IPS-NIHi7 (cell line): ENCODE results near the gene DNMT3A.
"Not testable (repeated sequence)": the region's sequence is repeated elsewhere in the genome, so short reads cannot be mapped to it uniquely, and the experiment has no call there.

Experiments used
- DNase-seq: peaks from one replicate; pipeline ENCODE4 v3.0.0; 2012; ENCODE audit warnings: mixed read lengths; ENCODE audit errors: extremely low spot score

The DNMT3A gene

DNA sequence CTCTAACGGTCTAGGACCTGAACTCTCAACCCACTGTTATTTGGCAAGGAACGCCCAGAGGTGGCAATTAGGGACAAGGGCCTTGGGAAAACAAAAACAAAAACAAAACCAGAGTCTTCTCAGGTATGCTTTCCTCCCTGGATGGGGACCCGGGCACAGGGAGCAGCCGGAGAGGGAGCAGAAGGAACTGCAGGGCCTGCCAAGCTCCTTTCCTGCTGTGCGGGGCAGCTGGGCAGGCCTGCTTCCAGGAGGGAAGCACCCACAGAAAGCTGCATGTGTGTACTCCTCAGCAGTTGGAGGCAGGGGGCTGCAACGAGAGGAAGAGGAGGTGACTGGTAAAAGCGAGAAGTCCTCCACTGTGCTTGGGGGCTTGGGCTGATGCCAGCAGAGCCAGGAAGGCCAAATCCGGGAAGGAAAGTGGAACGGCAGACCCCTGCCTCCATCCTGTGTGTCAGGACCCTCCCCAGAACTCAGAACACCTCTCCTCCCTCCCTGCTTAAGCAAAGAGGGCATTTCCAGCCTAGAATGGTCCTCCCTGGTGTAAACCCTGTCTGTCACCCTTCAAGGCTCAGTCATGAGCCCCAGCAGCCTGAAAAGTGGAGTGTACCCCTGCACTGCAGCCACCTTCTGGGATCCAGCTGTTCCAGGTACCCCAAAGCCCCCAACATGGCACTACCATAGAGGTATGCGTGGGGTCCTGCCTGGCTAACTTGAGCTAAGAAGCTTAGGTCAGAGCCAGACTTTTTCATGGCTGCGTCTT is 56.3 kb downstream of the DNMT3A start:
- no peak for DNase-seq

DNA sequence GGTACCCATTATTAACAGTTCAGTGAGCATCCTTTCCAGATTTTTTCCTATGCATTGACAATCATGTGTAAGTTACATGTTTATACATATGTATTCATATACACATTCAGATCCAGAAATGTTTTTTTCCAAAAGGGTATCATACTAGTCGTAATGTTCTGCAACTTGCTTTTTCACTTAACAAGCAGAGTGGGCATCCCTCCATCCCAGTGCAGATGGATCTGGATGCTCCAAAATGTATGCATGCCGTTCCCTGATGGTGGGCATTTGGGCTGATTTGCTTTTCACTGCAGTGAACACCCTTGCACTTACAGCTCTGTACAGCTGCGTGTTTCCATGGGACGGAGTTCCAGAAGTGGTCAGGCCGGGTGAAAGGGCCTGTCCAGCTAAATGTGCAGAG is 57.0 kb downstream of the DNMT3A start:
- DNase-seq: no peak

DNA sequence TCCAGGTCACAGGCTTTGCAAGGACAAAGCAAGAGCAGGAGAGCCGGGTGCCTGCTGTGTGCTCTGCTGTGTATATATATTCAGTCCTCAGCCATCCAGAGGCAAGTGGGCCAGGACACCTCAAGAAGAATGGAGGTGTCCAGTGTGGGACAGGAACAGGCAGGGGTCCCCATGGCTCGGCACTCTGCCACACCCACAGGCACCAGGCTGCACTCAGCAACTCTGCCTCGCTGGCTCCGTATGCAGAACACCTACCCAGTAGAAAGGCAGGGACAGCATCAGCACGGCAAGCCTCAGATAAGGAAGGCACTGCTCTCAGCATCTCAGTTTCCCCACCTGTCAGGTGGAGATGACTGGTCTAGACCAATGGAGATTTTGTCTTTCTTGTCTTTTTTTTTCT is 57.8 kb downstream of the DNMT3A start:
- no peak for DNase-seq

DNA sequence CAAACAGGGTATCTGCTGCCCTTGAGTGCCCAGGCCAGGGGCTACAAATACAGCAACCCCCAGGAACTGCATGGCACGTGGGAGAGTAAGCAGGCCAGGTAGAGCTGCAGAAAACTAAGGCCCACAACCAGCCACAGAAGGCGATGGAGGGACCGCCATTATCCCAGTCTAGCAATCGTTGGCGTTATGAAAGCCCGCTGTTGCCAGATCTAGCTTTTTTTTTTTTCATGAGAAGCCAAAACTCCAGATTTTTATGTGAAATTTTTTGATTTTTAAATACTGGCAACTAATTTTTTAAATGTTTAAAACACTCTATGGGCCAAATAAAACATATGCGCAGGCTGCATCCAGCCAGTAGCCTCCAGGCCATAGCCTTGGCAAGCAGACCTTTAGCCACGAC is 59.8 kb downstream of the DNMT3A start:
- DNase-seq: no peak

DNA sequence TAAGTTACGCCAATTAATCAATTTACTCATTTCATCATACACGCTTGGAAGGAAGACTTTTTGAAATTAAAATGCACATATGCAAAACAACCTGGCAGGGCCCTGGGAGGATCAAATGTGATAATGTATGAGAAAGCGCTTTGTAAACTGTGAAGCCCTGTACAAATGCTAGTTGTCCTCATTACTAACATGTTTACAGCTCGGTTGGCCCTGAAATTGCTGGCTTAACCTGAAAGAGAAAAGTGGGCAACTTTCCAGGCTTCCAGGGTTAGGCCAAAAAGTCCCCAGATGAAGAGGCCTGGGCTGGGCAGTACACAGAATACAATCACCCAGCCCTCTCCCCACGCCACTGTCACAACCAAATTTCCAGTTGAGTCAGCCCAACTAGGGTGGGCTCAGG is 60.2 kb downstream of the DNMT3A start:
- DNase-seq: no peak

DNA sequence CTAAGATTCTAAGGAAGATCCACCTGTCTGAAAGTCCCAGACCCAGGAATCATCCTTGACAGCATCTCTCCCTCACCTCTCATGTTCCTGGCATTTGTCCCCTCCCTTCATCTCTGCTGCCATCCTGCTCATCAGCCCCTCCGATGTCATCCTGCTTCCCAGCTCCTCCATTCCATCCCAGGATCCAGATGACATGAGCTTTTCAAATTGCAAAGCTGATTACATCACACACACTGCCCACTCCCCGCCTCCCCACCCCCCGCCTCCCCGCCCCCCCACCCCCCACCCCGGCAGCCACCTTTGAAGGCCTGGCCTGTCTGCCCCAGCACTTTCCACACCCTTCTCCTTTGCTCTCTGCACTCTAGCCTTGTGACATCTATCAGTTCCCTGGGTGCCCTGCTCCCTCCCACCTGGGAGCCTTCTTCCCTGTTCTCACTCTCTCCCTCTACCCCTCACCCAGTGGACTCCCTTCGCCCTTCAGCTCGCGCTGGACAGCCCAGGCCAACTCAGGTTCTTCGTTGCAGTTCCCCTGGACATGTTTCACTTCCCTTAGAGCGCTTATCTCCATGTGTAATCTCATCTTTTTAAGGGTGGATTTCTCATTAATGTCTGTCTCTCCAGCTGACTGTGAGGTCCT is 61.6 kb downstream of the DNMT3A start:
- DNase-seq: no peak

DNA sequence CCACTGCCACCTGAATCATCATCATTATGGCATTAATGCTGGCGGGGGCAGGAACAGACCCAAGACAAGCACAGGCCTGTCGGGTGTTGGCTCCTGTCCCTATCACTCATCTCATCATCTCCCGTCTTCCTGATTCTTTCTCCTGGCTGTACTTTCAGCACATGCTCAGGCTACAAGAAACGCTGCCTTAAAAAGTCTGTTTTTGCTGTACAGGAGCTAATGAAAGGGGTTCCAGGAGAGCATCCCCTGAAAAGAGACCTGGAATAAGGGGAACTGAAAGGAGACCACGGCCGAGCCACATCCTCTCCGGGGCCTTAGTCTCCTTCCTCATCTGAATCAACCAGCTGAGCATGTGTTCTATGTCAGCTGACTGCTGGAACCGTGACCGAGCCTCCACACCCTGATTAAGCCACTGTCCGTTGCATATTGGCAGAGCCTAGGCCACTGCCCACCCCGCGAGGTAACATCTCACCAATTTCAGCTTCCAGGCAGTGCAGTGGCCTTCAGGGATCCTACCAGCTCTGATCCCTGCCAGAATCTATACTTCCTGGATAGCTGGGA is 62.6 kb downstream of the DNMT3A start:
- DNase-seq: no peak

DNA sequence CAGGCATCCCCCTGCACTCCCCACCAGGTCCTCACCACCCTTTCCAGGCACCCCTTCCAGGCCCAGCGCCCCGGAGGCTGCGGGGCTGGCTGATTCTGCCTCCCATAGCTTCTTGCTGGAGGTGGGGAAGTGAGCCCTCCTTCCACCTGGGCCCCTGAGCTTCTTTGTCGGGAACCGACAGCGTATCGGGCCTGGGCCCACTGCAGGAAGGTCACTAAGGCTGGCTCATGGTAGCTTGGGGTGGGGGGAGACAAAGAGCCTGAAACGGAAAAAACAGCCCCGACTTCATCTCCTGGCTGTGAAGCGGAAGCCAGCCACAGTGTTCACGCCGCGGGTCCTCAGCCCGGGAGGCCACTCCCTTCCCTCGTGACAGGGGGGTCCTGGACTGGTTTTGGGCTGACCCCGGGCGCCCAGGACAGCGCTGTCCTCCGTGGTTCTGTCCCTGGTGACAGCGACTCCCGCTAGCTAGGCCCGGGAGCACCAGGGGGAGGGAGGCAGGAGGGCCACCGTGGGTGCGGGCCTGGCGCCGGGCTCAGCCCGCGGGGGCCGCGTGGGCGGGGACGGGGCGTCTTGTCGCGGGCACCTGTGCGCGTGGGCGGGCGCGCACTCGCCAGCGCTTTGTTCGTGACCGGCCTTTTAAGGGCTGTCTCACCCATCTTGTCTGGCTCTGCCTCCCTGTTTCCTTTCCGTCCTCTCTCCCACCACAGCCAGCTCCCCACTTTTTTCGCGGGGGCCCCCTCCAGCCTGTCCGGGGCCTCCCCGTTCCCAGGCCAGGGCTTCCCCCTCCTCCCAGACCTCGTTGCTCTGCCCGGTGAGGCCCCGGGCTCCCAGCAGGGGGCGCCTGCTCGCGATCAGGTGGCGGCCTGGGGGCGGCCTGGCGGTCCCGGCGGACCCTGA is 64.9 kb downstream of the DNMT3A start:
- DNase-seq: peak; percentile 91

DNA sequence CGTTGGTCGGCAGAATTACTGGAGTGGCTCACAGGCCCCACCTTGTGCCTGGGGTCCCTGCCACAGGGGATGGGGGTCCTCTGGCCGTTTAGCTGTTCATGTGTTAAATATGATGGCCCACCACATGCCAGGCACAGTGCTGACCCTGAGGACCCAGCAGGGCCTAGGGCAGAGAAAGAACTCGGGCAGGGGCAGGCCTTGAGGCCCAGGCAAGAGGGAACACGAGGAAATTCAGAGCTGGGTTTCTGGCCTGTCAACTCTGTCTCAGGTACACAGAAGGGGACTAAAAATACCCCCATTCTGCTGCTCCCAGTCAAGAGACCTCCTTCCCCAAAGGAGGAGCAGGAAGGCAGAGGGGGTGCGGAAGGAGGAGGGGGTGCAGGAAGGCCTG is 66.2 kb downstream of the DNMT3A start:
- DNase-seq: no peak

DNA sequence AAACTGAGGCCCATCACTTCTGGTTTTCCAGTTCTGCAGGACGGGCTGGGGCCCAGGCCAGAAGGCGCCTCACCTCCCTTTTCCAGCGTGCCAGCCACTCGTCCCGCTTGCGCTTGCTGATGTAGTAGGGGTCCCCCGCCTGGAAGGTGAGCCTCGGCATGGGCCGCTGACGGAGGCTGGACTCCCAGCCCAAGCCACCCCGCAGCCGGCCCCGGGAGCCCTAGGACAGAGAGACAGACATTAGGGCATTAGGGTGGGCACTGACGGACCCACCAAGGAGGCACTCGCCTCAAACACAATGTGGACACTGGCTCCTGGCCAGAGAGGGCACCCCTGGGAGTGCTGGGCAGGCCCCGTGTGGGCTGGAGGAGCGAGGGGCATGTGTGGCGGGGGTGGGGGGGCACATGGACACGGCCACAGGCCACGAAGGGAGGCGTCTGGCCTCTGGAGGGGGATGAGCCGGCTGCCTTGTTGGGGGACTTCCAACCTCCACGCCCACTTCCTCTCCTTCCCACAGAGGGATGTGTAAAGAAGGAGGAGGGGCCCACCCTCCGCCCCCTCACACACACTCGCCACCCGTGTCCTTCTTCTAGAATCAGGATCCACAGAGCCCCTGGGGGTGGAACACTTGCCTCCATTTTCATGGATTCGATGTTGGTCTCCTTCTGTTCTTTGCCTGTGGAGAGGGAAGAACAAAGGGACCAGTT is 66.7 kb downstream of the DNMT3A start:
- no peak for DNase-seq

DNA sequence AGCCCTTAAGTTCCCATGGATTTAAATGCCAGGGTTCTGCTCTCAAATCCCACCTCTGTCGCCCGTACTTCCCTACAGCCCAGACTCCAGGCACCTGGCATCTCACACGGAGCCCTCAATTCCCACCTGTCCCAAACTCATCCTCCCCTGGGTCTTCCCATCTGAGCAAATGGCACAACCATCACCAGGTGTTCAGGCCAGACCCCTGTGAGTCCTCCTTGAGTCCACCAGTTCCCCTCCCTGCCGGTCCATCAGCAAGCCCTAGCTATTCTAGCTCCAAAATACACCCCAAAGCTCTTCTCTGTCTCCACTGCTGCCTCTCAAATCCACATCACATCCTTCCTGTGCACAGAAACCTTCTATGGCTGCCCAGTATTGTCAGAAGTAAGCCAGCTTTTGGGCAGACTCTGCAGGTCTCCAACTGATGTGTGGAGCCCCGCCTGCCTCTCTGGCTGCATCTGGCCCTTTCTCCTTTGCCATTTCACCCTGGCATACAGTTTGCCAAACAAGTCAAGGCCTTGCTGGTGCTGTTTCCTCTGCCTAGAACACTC is 67.7 kb downstream of the DNMT3A start:
- no peak for DNase-seq

DNA sequence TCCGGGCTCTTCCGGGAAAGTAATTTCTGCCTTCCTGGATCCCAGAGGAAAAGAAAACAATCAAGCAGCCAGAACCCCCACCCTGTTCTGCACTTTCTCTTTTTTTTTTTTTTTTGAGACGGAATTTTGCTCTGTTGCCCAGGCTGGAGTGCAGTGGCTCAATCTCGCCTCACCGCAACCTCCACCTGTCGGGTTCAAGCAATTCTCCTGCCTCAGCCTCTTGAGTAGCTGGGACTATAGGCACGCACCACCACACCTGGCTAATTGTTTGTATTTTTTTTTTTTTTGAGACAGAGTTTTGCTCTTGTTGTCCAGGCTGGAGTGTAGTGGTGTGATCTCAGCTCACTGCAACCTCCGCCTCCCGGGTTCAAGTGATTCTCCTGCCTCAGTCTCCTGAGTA is 69.0 kb downstream of the DNMT3A start:
- DNase-seq: not testable (repeated sequence)

DNA sequence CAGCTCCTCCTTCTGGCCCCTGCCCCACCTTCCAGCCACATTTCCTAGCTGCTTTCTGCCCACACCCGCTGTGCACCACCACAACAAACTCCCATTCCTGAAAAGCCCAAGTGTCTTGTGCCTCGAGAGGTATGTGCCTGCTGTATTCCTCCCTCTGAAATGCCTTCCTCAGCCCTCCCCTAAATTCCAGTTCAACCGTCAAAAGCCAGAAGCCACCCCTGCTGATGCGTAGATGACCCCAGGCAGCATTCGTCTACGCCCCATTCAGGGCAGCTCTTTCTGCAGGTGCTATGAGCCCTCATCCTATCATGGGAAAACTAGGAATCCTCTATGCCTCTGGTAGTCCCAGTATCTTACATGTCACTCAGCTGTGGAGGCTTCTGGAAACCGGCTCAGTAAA is 71.7 kb downstream of the DNMT3A start:
- DNase-seq: peak; percentile 57

DNA sequence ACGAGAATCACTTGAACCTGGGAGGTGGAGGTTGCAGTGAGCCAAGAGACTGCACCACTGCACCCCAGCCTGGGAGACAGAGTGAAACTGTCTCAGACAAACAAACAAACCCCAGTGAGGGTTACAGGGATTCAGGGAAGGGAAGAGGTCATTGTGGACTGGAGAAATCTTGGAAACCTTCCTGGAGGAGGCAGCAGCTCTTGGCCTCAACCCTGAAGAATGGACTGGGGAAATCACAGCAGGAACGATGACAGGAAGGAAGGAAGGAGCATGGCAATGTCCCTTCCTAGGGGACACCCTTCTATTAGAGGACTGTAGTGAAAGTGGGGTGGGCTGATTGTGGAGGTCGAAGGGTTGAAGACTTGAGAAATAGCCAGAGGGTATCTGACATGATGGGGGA is 72.5 kb downstream of the DNMT3A start:
- no peak for DNase-seq

DNA sequence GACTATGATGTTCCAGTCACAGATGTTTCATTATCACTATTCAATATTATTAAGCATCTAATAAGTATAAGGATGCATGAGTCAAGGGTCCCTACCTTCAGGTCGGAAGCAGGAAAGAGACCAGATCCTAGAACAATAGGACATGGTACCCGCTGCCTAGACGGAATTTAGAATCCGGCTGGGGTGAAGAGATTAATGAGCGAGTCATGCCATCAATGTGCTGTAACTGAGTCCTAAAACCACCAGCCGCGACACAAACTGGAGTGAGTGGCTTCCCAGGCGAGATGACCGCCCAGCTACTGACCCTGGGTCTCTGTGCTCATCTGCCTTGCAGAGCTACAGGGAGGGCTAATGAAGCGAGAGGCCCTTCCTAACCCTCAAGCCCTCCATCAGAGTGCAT is 73.6 kb downstream of the DNMT3A start:
- DNase-seq: no peak

DNA sequence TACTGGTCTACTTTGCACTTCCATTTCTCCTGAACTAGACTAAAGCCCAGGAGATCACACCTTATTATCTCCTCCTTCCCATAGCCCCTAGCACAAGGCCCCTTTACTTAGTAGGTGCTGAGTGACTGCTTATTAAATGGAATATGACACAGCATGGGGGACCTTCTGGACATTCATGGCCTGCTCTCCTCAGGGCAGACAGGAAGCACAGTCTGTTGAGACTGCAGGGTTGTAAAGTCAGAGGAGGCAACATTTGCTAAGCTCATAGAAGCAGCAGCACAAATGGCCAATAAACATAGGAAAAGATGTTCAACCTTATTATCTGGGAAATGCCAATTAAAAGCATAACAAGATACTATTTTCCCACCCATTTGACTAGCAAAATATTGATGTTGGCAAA is 75.3 kb downstream of the DNMT3A start:
- DNase-seq: no peak

DNA sequence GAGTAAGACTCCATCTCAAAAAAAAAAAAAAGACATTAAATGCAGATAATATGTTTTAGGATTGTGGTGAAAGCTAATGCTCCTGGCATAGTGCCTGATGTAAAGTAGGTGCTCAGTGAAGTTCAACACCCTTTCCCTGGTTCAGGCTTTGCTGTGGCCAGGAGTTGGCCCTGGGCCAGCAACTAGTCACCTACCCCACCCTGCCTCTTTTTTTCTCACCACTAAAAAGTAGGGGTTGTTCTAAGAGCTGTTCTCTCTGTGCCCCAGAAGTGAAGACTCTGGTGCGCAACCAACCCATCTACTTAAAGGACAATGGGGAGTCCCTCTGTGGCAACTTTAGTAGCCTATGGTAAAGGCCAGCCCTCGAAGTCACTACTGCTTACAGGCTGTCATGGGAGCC is 75.9 kb downstream of the DNMT3A start:
- DNase-seq: no peak

DNA sequence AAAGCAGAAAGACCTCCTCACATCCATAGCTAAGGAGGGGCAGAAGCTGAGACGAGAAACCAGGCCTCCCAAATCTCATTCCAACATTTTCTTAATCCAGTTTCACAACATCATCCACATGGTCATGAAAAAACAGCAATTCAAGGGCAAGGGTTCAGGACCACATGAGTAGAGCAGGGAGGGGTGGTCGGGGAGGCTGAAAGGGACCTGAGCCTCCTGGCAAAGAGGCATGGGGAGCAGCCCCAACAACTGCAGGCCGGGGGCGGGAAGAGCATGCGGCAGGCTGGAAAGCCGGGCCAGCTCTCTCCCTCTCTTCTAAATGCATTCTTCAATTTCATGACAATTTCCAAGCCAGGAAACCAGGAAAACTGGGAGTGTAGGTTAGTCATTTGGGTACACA is 76.7 kb downstream of the DNMT3A start:
- DNase-seq: no peak

DNA sequence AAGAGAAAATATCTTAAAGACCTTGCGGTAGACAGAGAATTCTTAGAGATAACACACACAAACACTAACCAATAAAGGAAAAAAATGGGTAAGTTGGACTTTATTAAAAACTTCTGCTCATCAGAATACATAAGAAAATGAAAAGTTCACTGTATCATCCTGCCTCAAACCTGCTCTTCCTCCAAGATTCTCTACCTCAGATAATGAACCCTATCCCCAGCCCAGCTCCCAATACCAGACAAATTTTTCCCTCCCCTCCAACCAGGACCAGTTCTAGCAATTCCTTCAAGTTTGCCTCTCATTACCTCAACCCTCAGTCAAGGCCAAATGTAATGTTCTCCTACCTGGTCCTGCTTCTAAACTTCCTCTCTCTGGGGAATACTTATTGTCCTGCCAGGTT is 79.4 kb downstream of the DNMT3A start:
- no peak for DNase-seq

DNA sequence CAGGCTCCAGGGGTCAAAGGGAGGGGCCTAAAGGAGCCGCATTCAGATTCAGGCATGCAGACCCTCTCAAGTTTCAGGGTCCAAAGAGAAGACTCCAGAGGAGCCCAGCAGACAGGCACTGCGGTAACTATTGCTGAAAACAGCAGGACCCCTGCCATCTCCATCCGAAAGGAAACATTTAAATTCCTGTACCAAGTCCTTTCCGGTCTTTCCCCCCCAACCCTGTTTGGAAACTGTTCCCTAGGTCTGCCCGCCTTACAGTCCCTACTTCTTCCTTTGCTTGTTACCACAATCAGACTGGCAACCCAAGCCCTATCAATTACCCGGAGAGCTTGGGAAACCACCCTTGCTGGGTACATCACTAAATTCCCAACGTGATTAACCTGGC is 82.0 kb downstream of the DNMT3A start:
- peak; percentile 86 for DNase-seq
